Liver (tissue), 3 donors: ENCODE results near the gene ADAM19.

Experiments
- EGR1 ChIP-seq, 2 donors: IDR thresholded peaks; 2 replicates each; pipeline ENCODE4 v1.6.1; 2016 to 2018; ENCODE audit warnings: antibody characterized with exemption in 2 of 2, low read depth in 2 of 2
- HNF4A ChIP-seq, 2 donors: conservative IDR thresholded peaks; 2 replicates each; pipeline ENCODE4 v1.6.1; 2016; ENCODE audit warnings: antibody characterized with exemption in 2 of 2, mild to moderate bottlenecking in 2 of 2
- RAD21 ChIP-seq, 2 donors: IDR thresholded peaks; 2 replicates each; pipeline ENCODE4 v1.6.1; 2016; ENCODE audit warnings: antibody characterized with exemption in 2 of 2, mild to moderate bottlenecking in 2 of 2
- RXRA ChIP-seq, 2 donors: IDR thresholded peaks; 2 replicates each; pipeline ENCODE4 v1.6.1; 2017 to 2018; ENCODE audit warnings: antibody characterized with exemption in 2 of 2, mild to moderate bottlenecking in 1 of 2
- SP1 ChIP-seq: IDR thresholded peaks from 2 replicates; pipeline ENCODE4 v1.6.1; 2018; ENCODE audit warnings: antibody characterized with exemption, mild to moderate bottlenecking
- TAF1 ChIP-seq: conservative IDR thresholded peaks from 2 replicates; pipeline ENCODE4 v1.6.1; 2016; ENCODE audit warnings: antibody characterized with exemption, mild to moderate bottlenecking
- TF ChIP-seq, protein P1 (sequence below): fragments of 150-350 bp; IDR thresholded peaks from 2 replicates; pipeline ENCODE4 v1.5.1; 2017; ENCODE audit warnings: improper control_type of control experiment, low read depth, low read length; ENCODE audit not compliant: missing input control
- TF ChIP-seq, protein P2 (sequence below): IDR thresholded peaks from 2 replicates; pipeline ENCODE4 v1.6.1; 2016; ENCODE audit warnings: antibody characterized with exemption
- TF ChIP-seq, protein P3 (sequence below): IDR thresholded peaks from 2 replicates; pipeline ENCODE4 v1.6.1; 2016; ENCODE audit warnings: antibody characterized with exemption
- donor health status: healthy.
- donor health status: healthy.

DNA sequence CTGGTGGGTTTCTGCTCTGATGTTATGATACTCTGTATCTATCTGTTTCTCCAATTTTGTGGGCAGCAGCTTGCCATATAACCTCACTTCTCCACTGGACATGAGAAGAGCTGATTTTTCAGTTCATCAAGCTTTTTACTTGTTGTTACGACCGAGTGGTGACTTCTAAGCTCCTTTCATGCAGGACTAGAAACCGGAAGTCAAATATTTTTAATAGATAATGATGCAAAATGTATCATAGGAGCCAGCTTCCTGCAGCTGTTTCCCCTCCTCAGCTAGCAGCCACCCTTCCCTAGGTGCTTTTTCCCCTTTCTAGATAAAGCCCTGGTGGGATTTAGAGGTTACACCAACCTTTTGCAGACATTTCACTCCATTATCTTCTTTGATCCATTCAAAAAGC lies 17.0 kb upstream of the ADAM19 start:
- TF ChIP-seq, protein P1, sequence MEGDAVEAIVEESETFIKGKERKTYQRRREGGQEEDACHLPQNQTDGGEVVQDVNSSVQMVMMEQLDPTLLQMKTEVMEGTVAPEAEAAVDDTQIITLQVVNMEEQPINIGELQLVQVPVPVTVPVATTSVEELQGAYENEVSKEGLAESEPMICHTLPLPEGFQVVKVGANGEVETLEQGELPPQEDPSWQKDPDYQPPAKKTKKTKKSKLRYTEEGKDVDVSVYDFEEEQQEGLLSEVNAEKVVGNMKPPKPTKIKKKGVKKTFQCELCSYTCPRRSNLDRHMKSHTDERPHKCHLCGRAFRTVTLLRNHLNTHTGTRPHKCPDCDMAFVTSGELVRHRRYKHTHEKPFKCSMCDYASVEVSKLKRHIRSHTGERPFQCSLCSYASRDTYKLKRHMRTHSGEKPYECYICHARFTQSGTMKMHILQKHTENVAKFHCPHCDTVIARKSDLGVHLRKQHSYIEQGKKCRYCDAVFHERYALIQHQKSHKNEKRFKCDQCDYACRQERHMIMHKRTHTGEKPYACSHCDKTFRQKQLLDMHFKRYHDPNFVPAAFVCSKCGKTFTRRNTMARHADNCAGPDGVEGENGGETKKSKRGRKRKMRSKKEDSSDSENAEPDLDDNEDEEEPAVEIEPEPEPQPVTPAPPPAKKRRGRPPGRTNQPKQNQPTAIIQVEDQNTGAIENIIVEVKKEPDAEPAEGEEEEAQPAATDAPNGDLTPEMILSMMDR = no peak
- TF ChIP-seq SP1 (no peak), HNF4A (conservative IDR thresholded peaks at IDR 0.05) (no peak), RAD21 (IDR thresholded peaks at IDR 0.05) (no peak), RXRA (IDR thresholded peaks at IDR 0.05) (no peak), TAF1 (no peak), EGR1 (IDR thresholded peaks at IDR 0.05; ENCODE audit: low read depth in 2 of 2) (no peak)
- TF ChIP-seq, protein P2, sequence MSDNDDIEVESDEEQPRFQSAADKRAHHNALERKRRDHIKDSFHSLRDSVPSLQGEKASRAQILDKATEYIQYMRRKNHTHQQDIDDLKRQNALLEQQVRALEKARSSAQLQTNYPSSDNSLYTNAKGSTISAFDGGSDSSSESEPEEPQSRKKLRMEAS = no peak
- TF ChIP-seq, protein P3, sequence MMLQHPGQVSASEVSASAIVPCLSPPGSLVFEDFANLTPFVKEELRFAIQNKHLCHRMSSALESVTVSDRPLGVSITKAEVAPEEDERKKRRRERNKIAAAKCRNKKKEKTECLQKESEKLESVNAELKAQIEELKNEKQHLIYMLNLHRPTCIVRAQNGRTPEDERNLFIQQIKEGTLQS = no peak
